DOHH2 (cell line): ENCODE data around the gene TMEM52.
A peak's percentile ranks its signal among the peaks of the same experiment; 100 is the strongest.

ENCODE experiments used
- H3F3A ChIP-seq: fragments of 200-600 bp; sonication (generic), shearing (Covaris generic); 2 replicates; pipeline ENCODE4 v1.6.0; 2016; ENCODE audit warnings: antibody characterized with exemption, mild to moderate bottlenecking; ENCODE audit not compliant: control insufficient read depth, insufficient read depth
- H3K27ac ChIP-seq: fragments of 200-600 bp; sonication (generic); 2 replicates; pipeline ENCODE4 v1.5.1; 2014; ENCODE audit warnings: low read depth, mild to moderate bottlenecking, low read length, moderate library complexity
- H3K27me3 ChIP-seq: fragments of 200-600 bp; sonication (generic); 2 replicates; pipeline ENCODE4 v1.6.1; 2014; ENCODE audit warnings: mild to moderate bottlenecking, low read length, mixed read lengths; ENCODE audit not compliant: control insufficient read depth
- H3K36me3 ChIP-seq: fragments of 200-600 bp; sonication (generic); 2 replicates; pipeline ENCODE4 v1.6.1; 2014; ENCODE audit warnings: mild to moderate bottlenecking, low read length, moderate library complexity, mixed read lengths; ENCODE audit not compliant: control insufficient read depth
- H3K4me1 ChIP-seq: fragments of 200-600 bp; sonication (generic); 2 replicates; pipeline ENCODE4 v1.6.1; 2014; ENCODE audit warnings: mild to moderate bottlenecking, low read length, mixed read lengths; ENCODE audit not compliant: control insufficient read depth
- H3K4me2 ChIP-seq: fragments of 200-600 bp; sonication (generic); 2 replicates; pipeline ENCODE4 v1.6.0; 2014; ENCODE audit warnings: mild to moderate bottlenecking, low read length, moderate library complexity
- H3K4me3 ChIP-seq: fragments of 200-600 bp; sonication (generic); 2 replicates; pipeline ENCODE4 v1.5.1; 2014; ENCODE audit warnings: mild to moderate bottlenecking, low read length, mixed read lengths
- H3K79me2 ChIP-seq: fragments of 200-600 bp; sonication (generic); 2 replicates; pipeline ENCODE4 v1.6.1; 2014; ENCODE audit warnings: mild to moderate bottlenecking, low read length, mixed read lengths; ENCODE audit not compliant: control insufficient read depth
- H3K9me2 ChIP-seq: fragments of 200-600 bp; sonication (generic); replicated peaks from 2 replicates; pipeline ENCODE4 v1.6.1; 2014; ENCODE audit warnings: mild to moderate bottlenecking, low read length, mixed read lengths; ENCODE audit not compliant: control insufficient read depth
- H3K9me3 ChIP-seq: fragments of 200-600 bp; sonication (generic); 2 replicates; pipeline ENCODE4 v1.6.1; 2014; ENCODE audit warnings: antibody characterized with exemption, low read length, mixed read lengths; ENCODE audit not compliant: control insufficient read depth, insufficient read depth
- H4K20me1 ChIP-seq: fragments of 200-600 bp; sonication (generic); 2 replicates; pipeline ENCODE4 v1.6.0; 2014; ENCODE audit warnings: low read depth, mild to moderate bottlenecking, antibody characterized with exemption, low read length, moderate library complexity; ENCODE audit not compliant: control insufficient read depth, insufficient read depth
- CTCF ChIP-seq: fragments of 200-600 bp; sonication (generic); IDR thresholded peaks from one replicate; pipeline ENCODE4 v1.5.1; 2014; ENCODE audit warnings: antibody characterized with exemption, mild to moderate bottlenecking, low read depth, low read length; ENCODE audit not compliant: poor library complexity, severe bottlenecking
- EZH2phosphoT487 ChIP-seq: fragments of 200-600 bp; sonication (generic); IDR thresholded peaks from 2 replicates; pipeline ENCODE4 v1.6.1; 2017; ENCODE audit warnings: borderline replicate concordance, mild to moderate bottlenecking, antibody characterized with exemption, low read length, moderate library complexity, mixed read lengths

The TMEM52 gene

DNA sequence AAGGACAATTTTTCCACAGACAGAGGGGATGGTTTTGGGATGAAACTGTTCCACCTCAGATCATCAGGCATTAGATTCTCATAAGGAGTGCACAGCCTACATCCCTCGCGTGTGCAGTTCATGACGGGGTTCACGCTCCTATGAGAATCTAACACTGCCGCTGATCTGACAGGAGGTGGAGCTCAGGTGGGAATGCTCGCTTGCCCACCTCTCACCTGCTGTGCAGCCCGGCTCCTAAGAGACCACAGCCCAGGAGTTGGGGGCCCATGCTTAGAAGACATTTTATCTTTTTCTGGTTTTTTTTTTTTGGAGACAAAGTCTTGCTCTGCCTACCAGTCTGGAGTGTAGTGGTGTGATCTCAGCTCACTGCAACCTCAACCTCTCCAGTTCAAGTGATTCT lies 44.2 kb downstream of the TMEM52 start:
- no peak overlapping the region for H3K27ac ChIP-seq
- H3K4me2 ChIP-seq = no peak overlapping the region
- H3K4me3 ChIP-seq = no peak overlapping the region
- peaks cover 86% of the 10 kb centered on the region for H3K36me3 ChIP-seq
- TF ChIP-seq CTCF = no peak
- TF ChIP-seq EZH2phosphoT487 = no peak
- H3K9me3 ChIP-seq = no peaks in the 10 kb centered on the region
- no peaks in the 10 kb centered on the region for H3K9me2 ChIP-seq
- peaks cover 100% of the 10 kb centered on the region for H3K79me2 ChIP-seq
- no peaks in the 10 kb centered on the region for H3K27me3 ChIP-seq
- peaks cover 60% of the 10 kb centered on the region for H4K20me1 ChIP-seq
- peaks cover 84% of the 10 kb centered on the region for H3K4me1 ChIP-seq
- H3F3A ChIP-seq = peaks cover 20% of the 10 kb centered on the region

GRCh38 chr1:1873186-1873585 lies 45.9 kb downstream of the TMEM52 start:
- no peaks in the 10 kb centered on the region for H3K9me2 ChIP-seq
- H3K27ac ChIP-seq = no peak overlapping the region; the same call in 1 of the 2 replicates
- peaks cover 22% of the 10 kb centered on the region for H3F3A ChIP-seq
- H3K4me3 ChIP-seq = no peak overlapping the region
- peaks cover 100% of the 10 kb centered on the region for H3K79me2 ChIP-seq
- peak overlapping the region; percentile 15 for H3K4me2 ChIP-seq
- peaks cover 89% of the 10 kb centered on the region for H3K4me1 ChIP-seq
- H3K36me3 ChIP-seq = peaks cover 78% of the 10 kb centered on the region
- peaks cover 49% of the 10 kb centered on the region for H4K20me1 ChIP-seq
- H3K9me3 ChIP-seq = no peaks in the 10 kb centered on the region
- no peaks in the 10 kb centered on the region for H3K27me3 ChIP-seq
- TF ChIP-seq CTCF (no peak), EZH2phosphoT487 (no peak)

DNA sequence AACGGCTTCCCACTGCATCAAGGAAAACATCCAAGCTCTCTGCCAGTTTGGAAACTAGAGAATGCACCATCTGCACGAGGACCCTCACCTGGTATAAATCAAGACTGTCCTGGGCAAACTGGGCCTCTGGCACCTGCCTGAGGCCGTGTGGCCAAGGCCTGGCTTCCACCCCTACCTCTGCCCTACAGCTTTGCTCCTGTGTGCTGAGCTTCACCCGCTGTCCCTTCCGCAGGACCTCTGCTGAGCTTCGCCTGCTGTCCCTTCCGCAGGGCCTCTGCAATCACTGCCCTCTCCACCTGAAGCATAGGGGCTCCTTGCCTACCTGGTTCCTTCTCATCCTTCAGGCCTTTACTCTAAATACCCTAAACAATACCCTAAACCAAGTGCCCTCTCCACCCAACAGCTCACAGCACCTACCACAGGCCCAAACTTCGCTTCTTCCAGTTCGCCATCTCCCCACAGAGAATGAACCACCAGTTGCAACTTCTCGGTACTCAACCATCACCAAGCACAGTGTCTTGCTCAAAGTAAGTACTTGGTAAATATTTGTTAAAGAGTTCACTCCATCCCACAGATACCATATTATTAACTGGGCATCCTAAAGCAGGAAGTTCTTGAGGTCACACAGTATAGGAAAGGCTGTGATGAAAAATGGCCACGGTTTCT lies 46.6 kb downstream of the TMEM52 start:
- H3K9me3 ChIP-seq = no peaks in the 10 kb centered on the region
- H3K27ac ChIP-seq = no peak overlapping the region
- no peaks in the 10 kb centered on the region for H3K9me2 ChIP-seq
- peaks cover 100% of the 10 kb centered on the region for H3K79me2 ChIP-seq
- H3K4me2 ChIP-seq = peak overlapping the region; percentile 9
- H3F3A ChIP-seq = peaks cover 24% of the 10 kb centered on the region
- no peak for TF ChIP-seq CTCF
- no peak for TF ChIP-seq EZH2phosphoT487
- H4K20me1 ChIP-seq = peaks cover 43% of the 10 kb centered on the region
- H3K27me3 ChIP-seq = no peaks in the 10 kb centered on the region
- H3K36me3 ChIP-seq = peaks cover 73% of the 10 kb centered on the region
- no peak overlapping the region for H3K4me3 ChIP-seq
- H3K4me1 ChIP-seq = peaks cover 89% of the 10 kb centered on the region
